Measurements from ENCODE around the gene TEX22. TPM values are rescaled to one million over a fixed set of nuclear protein-coding genes. Genes with fewer than 3 reads are reported as not detected.

The TEX22 gene
- total RNA-seq, 2 experiments from 2014 or later: 1.2 to 2.2 TPM

DNA sequence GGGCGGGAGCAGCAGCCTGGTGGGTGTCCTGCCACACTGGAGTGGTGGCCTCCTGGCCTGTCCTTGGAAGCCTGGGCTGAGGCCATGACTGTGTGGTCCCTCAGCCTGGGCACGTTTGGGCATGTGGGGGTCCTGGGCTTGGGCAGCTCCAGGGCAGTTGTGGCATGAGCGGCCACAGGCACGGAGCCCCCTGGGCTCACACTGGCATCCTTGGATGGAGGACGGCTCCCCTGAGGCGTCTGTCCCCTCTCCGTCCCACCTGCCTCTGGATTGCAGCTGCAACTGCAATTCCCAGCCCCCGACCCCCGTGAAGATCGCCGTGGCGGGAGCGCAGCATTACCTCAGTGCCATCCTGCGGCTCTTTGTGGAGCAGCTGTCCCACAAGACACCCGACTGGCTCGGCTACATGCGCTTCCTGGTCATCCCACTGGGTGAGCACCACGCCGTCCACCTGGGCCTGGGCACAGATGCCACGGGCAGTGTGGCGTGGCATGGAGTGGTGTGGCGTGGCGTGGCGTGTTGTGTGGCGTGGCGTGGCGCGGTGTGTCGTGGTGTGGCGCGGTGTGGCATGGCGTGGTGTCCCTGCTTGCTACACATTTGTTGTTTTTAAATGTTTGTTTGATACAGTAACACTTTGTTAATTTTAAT, 15.1 kb upstream of the TEX22 start:
- TF ChIP-seq, protein P1, sequence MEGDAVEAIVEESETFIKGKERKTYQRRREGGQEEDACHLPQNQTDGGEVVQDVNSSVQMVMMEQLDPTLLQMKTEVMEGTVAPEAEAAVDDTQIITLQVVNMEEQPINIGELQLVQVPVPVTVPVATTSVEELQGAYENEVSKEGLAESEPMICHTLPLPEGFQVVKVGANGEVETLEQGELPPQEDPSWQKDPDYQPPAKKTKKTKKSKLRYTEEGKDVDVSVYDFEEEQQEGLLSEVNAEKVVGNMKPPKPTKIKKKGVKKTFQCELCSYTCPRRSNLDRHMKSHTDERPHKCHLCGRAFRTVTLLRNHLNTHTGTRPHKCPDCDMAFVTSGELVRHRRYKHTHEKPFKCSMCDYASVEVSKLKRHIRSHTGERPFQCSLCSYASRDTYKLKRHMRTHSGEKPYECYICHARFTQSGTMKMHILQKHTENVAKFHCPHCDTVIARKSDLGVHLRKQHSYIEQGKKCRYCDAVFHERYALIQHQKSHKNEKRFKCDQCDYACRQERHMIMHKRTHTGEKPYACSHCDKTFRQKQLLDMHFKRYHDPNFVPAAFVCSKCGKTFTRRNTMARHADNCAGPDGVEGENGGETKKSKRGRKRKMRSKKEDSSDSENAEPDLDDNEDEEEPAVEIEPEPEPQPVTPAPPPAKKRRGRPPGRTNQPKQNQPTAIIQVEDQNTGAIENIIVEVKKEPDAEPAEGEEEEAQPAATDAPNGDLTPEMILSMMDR (IDR thresholded peaks at IDR 0.05): no peak
- ATAC-seq: no peak
- no peak overlapping the region for H3K4me3 Mint-ChIP-seq
- H3K27me3 Mint-ChIP-seq: no peaks in the 10 kb centered on the region
- ChIA-PET POLR2A (no interaction called here), CTCF (interaction anchor here (0.8 kb wide), 1 partner anchor 31 kb away, joined by 3 read pairs; no protein-coding TSS in a partner anchor)
- no peaks in the 10 kb centered on the region for H3K36me3 Mint-ChIP-seq (ENCODE audit: low read depth)
- H3K9me3 Mint-ChIP-seq: no peaks in the 10 kb centered on the region
- no peak overlapping the region for H3K27ac Mint-ChIP-seq
- intact Hi-C loops (cut with micrococcal nuclease): no loop called here
- DNase-seq: no peak
- H3K4me1 Mint-ChIP-seq (ENCODE audit: low read depth): no peaks in the 10 kb centered on the region

GRCh38 chr14:105384041-105384557, 14.2 kb upstream of the TEX22 start:
- ChIA-PET CTCF (interaction anchor here (0.8 kb wide), 1 partner anchor 32 kb away, joined by 3 read pairs; no protein-coding TSS in a partner anchor), POLR2A (no interaction called here)
- Mint-ChIP-seq H3K4me1 (ENCODE audit: low read depth) (no peaks in the 10 kb centered on the region), H3K27ac (no peak overlapping the region), H3K36me3 (ENCODE audit: low read depth) (no peaks in the 10 kb centered on the region), H3K4me3 (no peak overlapping the region), H3K27me3 (no peaks in the 10 kb centered on the region), H3K9me3 (no peaks in the 10 kb centered on the region)
- DNase-seq (no peak), ATAC-seq (no peak)
- intact Hi-C loops (cut with micrococcal nuclease): no loop called here
- TF ChIP-seq, protein P1 (IDR thresholded peaks at IDR 0.05): no peak

DNA sequence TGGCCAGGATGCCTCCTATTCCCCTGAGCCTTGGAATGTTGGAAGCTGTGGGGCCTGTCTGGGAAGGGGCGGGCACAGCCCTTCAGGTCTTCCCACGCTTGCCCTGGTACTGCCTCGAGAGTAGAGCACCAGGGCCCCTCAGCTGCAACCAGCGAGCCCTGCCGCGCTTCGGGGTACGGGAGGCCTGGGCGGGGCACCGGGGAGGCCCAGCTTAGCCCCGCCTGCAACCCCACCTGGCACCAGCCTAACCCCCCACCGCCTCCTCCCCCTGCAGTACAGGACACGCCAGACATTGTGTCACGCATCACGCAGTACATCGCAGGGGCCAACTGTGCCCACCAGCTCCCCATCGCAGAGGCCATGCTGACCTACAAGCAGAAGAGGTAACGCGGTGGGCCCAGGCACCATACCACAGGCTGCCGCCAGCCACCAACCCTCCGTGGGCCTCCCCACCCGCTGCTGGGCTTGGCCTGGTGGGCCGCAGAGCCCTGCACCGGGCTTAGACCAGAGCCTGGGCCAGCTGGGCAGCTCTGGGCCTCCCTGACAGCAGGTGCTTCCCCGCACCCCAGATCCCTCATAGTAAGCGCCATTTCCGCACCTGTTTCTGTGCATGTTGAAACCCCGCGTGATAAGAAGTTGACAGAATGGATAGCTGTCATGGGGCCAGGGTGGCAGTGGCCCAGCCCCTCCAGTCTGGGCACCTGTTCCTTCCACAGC, 13.6 kb upstream of the TEX22 start:
- no peak for DNase-seq
- POLR2A ChIA-PET: no interaction called here
- H3K27ac Mint-ChIP-seq: no peak overlapping the region

DNA sequence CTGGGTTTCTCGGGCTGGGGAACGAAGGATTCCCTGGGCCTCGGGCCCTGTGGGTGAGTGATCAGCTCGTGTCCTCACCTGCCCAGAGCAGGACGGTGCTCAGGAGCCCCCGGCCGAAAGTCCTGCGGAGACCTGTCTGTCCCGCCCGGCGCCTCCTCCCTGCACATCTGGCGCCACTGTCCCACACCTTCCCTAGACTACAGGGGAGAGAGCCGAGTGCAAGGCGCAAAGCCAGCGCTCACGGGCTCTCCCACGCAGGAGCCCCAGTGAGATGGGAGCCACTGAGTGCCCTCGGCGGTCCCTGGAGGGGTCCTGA, 13.1 kb upstream of the TEX22 start:
- no peak overlapping the region for H3K4me3 Mint-ChIP-seq
- ChIA-PET POLR2A (no interaction called here), CTCF (no interaction called here)
- ATAC-seq (no peak), DNase-seq (no peak)
- TF ChIP-seq, protein P1 (IDR thresholded peaks at IDR 0.05): no peak
- H3K4me1 Mint-ChIP-seq (ENCODE audit: low read depth): peaks cover 2% of the 10 kb centered on the region
- no peak overlapping the region for H3K27ac Mint-ChIP-seq
- no peaks in the 10 kb centered on the region for H3K9me3 Mint-ChIP-seq
- intact Hi-C loops (cut with micrococcal nuclease): no loop called here
- no peaks in the 10 kb centered on the region for H3K27me3 Mint-ChIP-seq
- no peaks in the 10 kb centered on the region for H3K36me3 Mint-ChIP-seq (ENCODE audit: low read depth)

More for the DNA sequence above, 13.6 kb upstream of the TEX22 start:
- CTCF ChIA-PET: no interaction called here
- intact Hi-C loops (cut with micrococcal nuclease): no loop called here
- Mint-ChIP-seq H3K4me3 (no peak overlapping the region), H3K4me1 (ENCODE audit: low read depth) (no peaks in the 10 kb centered on the region), H3K9me3 (no peaks in the 10 kb centered on the region), H3K27me3 (no peaks in the 10 kb centered on the region), H3K36me3 (ENCODE audit: low read depth) (no peaks in the 10 kb centered on the region)
- TF ChIP-seq, protein P1 (IDR thresholded peaks at IDR 0.05): no peak
- ATAC-seq: no peak

GRCh38 chr14:105385698-105386365, 12.5 kb upstream of the TEX22 start:
- CTCF ChIA-PET: no interaction called here
- H3K27me3 Mint-ChIP-seq: no peaks in the 10 kb centered on the region

More at GRCh38 chr14:105385698-105386365, 12.5 kb upstream of the TEX22 start:
- no peaks in the 10 kb centered on the region for H3K9me3 Mint-ChIP-seq
- TF ChIP-seq, protein P1 (IDR thresholded peaks at IDR 0.05): no peak
- H3K27ac Mint-ChIP-seq: no peak overlapping the region
- no peak for DNase-seq
- H3K36me3 Mint-ChIP-seq (ENCODE audit: low read depth): no peaks in the 10 kb centered on the region
- ATAC-seq: no peak
- POLR2A ChIA-PET: no interaction called here
- no peak overlapping the region for H3K4me3 Mint-ChIP-seq
- H3K4me1 Mint-ChIP-seq (ENCODE audit: low read depth): peaks cover 4% of the 10 kb centered on the region
- intact Hi-C loops (cut with micrococcal nuclease): no loop called here
